DMS53 treated with DMSO at 0.1 percent for 48 hours (cell line): ENCODE measurements around the gene GNG12.

Experiments
- DNase-seq: peaks from one replicate; lab custom pipeline; 2025; ENCODE audit not compliant: unreplicated experiment; lab: John Stamatoyannopoulos, UW

Gene GNG12

DNA sequence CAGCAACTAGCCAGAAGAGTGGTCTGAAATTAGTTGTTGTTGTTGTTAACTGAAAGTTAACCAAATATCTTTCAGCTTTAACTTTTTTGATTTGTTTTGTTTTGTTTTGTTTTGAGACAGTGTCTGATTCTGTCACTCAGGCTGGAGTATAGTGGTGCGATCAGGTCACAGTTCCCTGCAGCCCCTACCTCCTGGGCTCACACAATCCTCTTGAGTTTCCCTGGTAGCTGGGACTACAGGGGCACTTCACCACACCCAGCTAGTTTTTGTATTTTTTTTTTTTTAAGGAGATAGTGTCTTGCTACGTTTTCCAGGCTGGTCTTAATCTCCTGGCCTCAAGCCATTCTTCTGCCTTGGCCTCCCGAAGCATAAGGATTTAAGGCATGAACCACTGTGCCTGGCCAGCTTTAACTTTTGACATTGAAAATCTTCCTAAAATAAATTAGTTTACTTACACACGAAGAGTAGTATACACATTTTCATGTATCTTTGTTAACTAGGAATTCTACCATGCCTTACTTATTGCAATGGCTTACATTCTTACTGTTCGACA lies 45.0 kb downstream of the GNG12 start:
- DNase-seq, result no peak

DNA sequence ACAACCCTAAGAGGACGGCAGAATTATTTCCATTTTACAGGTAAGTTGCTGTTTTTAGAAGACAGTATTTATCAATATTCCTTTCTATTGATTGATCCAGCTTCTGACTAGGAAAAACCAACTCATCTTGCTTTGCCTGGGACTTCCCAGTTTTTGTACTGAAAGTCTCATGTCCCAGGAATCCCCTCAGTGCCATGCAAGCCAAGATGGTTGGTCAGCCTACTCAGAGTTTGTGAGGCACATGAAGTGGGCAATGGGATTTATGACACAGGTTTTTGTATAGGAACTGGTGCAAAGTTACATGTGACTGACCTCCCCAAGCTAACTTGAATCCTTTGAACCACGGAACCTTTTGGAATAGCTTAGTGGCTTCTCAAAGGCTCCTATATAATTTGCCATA lies 45.5 kb downstream of the GNG12 start:
- no peak for DNase-seq

DNA sequence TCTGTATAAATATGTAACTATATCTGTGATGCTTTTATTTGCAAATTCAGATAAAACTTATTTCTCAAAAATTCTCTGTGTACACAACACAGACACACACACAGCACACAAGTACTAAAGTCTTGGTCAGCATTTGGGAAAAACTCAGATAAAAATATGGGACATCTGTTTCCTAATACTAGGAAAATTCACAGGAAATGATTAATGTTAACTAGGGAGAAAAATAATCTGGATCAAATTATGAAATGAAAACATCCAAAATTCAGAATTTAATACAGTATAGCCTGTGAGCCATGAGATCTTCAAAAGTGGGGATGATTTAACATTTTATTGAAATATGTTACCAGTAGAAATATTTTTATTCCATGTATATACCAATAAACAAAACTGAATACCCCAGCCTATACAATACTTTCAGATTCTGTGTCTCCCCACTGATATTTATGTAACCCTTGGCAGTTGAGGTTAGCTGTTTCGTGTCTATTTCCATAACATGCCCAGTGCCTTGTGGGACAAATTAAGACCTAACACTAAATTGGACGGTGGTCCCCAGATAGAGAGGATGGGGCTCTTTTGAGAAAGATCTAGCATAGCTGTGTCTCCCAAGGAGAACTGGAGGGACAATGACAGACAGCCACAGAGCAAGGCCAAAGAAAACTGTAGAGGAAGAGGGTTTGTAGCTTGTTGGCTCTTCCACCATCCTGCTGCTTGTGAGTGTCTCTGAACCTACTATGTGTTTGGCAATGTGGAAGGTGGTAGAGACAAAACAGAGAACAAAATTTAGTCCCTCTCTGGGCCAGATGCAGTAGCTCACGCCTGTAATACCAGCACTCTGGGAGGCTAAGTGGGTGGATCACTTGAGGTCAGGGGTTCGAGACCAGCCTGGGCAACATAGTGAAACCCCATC lies 47.2 kb downstream of the GNG12 start:
- DNase-seq, result no peak

DNA sequence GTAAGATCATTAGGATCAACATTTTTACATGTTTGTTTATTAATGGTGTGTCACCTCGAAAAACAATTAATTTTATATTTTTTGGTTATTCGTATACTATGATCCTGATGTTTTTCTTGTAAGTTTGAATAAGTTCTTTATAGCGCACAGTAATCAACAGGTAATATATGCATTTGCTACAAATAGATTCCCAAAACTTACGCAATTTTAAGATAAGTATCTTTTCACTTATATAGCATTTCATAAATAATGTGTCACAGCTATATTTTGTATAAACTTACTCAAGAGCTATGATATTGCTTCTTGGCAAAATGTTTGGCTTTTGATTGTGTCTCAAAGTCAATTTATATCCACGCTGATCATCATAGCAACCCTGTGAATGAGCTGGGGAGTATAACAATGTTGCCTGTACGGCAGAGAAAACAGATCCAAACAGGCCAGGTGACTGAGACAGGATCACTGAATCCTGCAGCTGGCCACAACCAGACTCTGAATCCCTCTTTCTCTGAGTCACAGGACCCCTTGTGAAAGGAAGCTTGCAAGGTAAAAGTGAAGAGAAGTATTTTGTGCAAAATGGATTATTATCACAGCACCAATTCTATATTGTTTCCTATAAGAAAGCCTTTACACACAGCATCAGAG lies 48.6 kb downstream of the GNG12 start:
- DNase-seq, result no peak

DNA sequence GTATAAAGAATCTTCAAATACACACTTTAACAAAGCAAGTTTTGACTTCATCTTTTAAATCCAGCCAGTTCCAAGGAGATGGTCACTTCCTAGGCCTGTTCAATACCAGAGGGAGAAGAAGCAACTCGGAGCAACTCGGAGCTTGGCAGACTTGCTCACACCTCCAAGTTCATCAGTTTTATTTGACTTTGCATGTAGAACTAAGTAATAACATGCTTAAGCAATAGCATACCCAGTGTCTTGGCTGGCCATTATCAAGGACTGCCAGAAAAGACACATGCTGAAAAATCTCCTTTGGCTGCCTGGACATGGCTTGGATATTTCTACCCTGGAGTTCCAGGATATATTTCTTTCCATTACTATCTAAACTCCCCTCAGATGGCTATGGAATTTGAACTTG lies 52.6 kb downstream of the GNG12 start:
- no peak for DNase-seq

DNA sequence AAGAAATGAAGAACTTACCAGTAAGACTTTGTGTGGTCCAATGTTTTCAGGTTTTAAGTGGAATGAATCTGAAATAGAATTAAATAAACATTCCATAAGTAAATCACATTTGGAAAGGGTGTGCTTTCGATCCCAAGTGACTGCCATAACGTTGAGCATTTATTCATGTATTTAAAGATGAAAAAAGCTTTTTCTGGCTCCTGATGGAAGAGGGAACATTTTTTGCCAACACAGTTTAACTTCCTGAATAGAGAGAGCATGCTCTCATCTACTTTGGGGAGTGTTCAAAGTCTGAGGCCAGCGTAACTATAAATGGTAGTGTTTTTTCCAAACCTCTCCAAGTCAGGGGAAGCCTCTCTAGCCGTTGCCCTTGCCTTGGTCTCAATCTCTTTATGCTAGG lies 55.8 kb downstream of the GNG12 start:
- no peak for DNase-seq

DNA sequence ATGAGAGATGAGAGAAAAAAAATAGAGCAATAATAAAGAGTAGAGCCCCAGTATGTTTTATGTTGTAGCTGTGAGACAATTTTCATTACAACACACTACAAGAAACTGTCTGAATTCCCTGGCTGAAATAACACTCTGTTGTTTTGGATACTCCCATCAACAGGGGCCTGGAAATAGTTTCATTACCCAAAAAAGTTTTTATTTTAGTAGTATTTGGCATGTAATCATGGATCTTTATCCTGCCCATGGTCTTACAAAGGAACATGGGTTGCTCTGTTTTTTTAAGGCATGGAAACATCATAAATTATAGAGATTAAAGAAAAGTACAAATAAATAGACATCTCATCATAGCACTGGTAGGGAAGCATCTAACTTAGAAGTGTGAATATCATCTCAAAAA lies 56.3 kb downstream of the GNG12 start:
- no peak for DNase-seq

DNA sequence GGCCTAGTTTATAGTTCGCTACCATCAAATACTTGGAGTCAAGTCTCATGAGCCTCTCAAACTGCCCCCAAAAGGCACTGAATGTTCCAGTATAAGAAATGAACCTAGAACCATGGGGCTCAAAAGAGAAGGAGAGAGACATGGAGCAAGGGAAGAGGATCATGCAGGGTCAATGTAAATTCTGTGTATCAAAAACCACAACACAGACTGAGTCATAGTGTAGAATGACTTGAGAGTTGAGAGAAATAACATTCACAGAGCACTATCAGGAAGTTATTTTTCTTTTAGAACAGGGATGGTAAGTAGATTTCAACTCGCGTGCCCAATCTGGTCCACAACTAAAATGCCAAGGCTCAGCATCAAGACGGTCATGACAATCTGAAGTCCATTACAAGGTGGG lies 59.8 kb downstream of the GNG12 start:
- DNase-seq, result no peak

DNA sequence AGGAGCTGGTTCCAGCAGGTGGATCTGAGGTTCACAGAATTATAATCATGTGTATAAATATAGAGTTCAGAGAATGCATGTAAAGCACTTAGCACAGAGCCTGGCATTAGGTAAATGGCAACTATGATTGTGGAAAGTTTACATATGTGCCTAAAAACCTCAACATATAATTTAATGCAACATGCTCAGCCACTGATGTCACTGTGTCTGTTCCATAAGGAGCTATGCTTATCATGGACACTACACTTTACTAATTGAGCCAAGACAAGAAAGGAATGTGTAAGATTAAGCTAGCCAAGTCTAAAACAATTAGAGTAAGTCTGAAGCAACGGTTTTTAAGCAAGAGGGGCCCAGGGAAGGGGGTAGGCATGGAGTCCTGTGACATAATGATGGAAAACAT lies 61.5 kb downstream of the GNG12 start:
- DNase-seq, result no peak

DNA sequence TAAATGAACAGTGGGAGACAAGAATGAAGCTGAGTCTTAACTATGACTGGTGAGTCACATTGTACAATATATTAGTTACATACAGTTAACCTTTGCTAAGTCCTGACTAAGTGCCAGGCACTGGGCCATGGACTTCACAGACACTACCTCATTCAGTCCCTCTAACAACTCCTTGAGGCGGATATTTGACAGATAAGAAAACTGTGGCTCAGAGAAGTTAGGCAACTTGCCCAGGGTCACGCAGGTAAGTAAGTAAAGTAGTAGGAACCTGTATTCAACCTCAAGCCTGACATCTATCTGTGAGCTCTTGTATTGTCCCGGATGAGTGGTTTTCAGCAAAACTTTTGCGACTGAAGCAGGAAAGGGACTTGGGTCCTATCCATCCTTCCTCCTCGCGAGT lies 62.1 kb downstream of the GNG12 start:
- no peak for DNase-seq

DNA sequence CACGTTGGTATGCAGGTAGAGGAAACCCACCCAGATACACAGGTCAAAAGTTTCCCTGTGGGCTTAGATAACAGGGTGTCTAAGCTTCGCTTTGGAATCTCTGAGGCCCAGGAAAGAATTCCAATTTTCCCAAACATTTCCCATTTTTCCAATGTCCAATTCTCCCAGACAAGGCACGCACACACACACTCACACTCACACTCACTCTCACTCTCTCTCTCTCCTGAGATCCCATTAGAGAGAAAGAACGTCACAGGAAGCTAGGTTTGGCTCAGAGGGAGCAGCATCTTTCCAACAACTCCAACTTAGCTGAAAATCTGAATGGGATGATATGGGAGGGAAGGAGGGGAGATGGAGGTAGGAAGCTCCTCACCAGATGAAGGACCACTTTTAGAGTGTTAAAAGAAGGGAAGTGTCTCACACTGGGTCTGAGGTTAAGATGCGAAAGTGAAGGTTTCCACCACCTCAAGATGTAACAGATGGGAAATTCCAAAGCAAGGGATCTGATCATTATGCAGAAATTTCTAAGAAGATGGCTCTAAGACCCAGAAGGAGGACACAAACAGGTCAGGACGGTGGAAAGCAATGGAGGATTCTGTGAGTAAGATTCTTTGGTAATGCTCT lies 63.5 kb downstream of the GNG12 start:
- DNase-seq, result no peak

DNA sequence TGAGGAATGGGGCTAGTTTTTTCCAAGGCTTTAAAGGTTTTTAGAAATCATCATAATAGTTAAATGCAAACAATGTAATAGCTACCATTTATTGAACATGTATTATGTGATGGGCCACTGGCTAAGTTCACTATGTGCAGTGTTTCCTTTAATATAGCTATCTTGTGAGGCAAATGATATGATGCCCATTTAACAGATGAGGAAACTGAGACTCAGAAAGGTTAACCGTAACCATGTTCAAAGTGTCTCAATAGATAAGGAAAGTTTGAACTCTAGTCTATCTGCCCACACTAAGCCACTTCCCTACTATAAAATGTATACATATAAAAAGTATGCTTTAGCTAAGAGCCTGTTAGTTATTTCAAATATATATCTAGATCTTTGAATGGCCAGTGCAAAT lies 64.8 kb downstream of the GNG12 start:
- no peak for DNase-seq

DNA sequence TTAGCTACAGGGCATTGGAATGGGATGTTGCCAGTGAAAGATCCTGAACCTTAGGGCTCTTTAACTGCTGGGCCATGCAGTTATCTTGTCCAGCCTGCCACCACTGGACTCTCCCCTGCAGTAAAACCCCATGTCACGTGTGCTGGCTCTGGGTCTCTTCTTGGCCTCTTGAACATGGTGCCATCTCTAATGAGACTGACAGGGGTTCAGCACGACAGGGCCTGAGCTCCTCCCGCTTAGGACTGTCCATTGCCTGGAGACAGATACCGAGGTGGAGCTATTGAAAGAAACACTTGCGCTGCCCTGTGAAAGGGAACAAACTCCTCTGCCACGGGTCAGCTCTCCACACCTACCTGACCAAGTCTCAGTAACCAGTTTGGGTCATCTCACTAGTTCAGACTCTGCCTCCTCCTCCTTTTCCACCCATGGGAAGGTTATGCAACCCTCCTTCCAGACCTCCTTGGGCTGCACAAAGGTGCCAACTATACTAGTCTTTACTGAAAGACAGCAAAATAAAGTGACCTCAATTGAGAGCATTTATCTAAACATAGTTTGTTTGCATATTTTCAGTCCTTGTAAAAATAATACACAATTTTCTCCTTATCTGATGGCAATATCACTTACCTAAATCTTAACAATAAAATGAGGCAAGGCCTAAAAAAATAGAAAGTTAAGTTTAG lies 66.0 kb downstream of the GNG12 start:
- DNase-seq, result no peak

DNA sequence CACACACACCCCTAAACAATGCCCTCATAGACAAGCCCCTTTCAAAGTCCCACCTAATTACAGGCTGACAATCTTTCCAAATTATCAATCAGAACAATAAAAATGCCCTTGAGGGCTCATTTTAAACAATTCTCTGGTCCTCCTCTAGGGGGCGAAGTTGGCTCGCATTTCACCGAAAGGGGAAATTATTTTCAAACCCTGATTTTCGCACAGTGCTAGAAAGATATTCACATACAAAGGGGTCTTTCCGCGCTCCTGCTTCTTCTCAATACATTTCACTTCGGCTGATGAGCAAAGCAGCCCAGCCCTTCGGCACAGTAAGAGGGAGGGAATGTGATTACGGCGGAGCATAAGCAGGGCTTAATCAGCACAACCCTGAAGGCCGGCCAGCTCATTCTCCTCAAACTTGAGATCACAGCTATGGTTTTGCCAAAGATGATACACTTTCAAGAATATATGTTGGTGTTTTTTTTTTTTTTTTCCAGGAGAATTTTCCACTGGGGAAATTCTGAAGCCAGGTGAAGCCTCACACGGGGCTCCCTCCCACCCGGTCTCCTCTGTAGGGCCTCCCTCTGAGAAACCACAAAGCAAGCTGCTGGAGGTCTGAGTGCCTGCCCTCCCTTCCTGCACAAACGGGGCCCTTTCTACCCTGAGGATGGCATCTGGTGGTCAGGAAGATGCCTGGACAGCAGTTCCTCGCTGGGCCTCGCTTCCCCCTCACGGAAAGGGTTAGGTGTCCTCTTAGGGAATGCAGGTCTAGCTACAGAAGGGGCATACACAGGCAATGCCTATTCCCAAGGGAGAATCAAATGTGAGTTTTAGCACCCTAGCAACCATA lies 66.9 kb downstream of the GNG12 start:
- DNase-seq, result peak; percentile 75

DNA sequence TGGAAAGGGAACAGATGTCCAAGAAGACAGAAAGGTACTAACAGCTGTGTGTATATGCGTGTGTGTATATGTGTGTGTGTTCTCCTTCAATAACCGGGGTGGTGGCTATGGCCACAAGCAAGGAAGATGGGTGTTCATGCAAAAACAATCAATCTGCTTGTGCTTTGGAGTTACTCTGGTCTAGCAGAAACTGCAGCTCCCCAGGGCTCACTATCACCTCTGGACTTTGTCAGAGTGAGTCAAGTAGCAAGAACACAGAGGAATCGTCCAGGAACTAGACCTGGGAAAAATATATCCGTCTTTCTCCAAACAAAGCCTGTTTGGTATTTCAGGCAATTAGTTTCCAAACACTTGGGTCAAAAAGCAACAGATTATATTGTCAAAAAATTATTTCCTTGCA lies 68.6 kb downstream of the GNG12 start:
- DNase-seq, result no peak

DNA sequence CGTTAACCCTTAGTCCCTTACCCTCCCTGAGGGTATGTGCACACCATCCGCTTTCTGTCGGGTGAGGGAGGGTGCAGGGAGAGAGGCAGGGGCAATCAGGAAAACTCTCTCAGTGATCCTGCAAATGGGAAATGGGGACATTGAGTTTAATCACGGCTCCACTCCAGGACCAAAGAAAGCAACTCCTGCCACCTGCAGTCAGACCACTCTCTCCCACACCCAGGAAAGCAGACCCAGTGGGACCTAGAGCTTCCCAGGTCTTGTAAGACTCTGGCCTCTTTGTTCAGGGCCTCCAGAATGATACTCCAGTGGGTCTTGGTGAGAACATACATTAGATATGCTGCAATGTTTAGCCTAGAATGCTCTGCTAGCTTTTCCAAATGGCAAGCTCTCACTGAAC lies 71.5 kb downstream of the GNG12 start:
- no peak for DNase-seq

DNA sequence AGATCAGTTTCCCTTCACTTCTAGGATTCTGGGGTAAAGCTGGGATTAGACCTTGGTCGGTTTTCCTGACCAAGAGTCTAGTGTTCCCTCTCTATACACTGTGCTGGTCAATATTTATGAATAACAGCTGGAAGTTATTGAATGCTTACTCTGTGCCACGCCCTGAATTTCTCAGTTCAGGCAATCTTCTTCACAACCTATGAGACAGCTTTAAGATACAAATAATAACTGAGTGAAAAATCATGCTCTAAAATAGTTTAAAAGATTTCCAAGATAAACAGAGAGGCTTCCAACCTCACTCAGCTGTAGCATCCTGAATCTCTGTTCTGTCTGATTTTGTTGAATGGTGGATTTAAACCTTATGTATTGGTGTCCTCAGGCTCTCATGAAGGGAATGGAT lies 72.2 kb downstream of the GNG12 start:
- DNase-seq, result no peak

DNA sequence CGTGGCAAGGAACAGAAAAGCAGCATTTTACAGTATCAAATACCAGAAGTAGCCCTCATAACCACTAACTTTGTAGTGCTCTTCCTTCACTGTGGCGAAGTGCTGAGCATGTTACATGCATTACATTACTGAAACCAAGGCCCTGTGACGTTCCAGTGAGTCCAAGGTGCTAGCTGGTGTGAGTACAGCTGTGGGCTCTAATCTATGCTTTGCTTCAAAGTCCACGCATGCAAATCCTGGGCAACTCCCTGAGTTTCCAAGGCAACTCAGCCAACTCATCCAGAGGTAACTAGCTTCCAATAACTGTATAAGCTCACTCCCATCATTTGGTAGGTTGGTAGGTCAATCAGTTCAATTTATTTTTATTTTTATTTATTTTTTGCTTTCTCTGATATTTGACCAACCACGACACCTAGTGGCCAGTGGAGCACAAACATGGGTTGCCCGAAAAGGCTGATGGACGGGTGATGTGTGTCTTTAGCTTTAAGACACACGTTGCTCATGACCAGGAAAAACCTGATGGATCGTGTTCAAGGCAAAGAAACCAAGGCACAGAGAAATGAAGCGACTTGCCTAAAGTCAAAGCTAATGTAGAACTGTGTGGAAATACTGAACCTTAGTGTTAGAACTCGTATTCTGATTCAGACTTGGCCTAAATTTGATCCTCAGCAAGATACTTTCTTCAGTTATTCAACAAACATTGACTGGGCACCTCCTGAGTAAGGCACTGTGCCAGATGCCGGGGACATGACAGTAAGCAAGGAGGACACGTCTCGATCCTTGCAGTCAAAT lies 73.0 kb downstream of the GNG12 start:
- peak; percentile 90 for DNase-seq

DNA sequence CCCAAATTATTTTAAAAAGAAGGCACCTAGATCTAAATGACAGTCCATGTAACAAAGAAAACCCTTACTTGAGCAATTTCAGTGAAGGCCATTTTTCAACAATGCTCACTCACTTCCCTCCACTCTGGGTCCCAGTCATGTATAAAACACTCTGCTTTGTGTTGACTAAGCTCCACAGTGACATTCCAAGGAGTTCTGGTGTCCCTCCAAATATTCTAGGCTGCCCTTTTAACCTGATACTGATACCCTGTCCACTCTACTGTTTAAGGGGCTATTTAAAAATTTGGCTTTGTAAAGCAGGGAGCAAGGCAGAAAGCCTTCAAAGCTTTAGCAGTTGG lies 73.6 kb downstream of the GNG12 start:
- no peak for DNase-seq

DNA sequence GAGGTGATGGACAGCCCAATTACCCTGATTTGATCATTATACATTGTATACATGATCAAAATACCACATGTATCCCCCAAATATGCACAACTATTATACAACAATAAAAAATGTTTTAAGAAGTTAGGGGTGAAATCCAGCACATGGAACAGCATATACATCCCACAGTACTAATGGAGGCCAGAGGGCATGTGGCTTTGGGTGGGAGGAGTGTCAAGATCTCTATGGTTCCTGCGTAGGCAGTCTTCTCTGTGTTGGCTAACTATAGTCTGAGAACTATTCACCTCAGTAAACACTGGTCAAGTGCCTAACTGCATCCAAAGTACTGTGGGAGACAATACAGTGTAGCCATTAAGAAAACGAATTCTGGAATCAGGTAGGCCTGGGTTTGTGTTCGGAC lies 74.2 kb downstream of the GNG12 start:
- DNase-seq, result no peak
